ENCODE results near the gene MYO18B.

DNA sequence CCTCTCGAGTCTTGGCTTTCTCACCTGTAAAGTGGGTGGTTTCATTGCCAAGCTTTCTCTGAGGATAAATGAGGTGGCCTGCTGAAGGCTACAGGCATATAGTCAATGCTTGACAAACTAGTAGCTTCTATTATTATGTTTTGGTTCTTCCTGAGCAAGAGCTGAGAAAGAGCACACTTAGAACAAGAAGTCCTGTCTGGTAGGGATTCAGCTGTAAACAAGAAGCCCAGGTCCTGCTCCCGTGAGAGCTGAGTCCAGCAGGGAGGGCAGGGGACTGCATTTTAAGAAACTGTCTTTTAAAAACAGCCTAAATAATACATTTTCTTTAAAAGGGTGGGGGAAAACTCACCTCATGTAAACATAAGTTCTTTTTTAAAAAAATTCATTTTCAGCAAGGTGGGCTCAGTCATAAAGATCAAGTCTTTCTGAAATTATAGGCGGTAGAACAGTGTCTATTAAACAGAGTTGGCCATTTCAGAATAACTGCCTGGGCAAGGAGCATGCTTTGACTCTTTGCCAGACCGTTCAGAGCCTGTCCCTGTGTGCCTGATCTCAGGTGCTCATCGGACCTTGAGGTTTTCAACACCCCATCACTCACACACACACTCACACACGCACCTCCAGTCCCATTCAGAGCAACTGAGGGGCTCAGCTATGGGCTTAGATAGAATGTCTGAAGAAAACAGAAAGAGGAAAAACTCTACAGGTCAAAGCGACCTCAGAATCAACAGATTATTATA is 29.2 kb upstream of the MYO18B start:
- TF ChIP-seq, protein P1, sequence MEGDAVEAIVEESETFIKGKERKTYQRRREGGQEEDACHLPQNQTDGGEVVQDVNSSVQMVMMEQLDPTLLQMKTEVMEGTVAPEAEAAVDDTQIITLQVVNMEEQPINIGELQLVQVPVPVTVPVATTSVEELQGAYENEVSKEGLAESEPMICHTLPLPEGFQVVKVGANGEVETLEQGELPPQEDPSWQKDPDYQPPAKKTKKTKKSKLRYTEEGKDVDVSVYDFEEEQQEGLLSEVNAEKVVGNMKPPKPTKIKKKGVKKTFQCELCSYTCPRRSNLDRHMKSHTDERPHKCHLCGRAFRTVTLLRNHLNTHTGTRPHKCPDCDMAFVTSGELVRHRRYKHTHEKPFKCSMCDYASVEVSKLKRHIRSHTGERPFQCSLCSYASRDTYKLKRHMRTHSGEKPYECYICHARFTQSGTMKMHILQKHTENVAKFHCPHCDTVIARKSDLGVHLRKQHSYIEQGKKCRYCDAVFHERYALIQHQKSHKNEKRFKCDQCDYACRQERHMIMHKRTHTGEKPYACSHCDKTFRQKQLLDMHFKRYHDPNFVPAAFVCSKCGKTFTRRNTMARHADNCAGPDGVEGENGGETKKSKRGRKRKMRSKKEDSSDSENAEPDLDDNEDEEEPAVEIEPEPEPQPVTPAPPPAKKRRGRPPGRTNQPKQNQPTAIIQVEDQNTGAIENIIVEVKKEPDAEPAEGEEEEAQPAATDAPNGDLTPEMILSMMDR (optimal IDR thresholded peaks at IDR 0.05 in 1 of 3, IDR thresholded peaks at IDR 0.05 in 1 of 3, conservative IDR thresholded peaks at IDR 0.05 in 1 of 3; ENCODE audit: extremely low read depth in 1 of 3, insufficient read depth in 2 of 3, low read length in 3 of 3): no peak
- no peak for TF ChIP-seq EZH2 (IDR thresholded peaks at IDR 0.05; ENCODE audit: low read length)

Data from keratinocyte (primary cell).